ENCODE results near the gene DCLK1.

GRCh38 chr13:35744144-35744543 lies 387.0 kb downstream of the DCLK1 start:
- TF ChIP-seq POLR2AphosphoS5 (IDR thresholded peaks at IDR 0.05; ENCODE audit: low read depth), result no peak
- TF ChIP-seq, protein P1, sequence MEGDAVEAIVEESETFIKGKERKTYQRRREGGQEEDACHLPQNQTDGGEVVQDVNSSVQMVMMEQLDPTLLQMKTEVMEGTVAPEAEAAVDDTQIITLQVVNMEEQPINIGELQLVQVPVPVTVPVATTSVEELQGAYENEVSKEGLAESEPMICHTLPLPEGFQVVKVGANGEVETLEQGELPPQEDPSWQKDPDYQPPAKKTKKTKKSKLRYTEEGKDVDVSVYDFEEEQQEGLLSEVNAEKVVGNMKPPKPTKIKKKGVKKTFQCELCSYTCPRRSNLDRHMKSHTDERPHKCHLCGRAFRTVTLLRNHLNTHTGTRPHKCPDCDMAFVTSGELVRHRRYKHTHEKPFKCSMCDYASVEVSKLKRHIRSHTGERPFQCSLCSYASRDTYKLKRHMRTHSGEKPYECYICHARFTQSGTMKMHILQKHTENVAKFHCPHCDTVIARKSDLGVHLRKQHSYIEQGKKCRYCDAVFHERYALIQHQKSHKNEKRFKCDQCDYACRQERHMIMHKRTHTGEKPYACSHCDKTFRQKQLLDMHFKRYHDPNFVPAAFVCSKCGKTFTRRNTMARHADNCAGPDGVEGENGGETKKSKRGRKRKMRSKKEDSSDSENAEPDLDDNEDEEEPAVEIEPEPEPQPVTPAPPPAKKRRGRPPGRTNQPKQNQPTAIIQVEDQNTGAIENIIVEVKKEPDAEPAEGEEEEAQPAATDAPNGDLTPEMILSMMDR (IDR thresholded peaks at IDR 0.05; ENCODE audit: insufficient read depth, low read length), result no peak
- no peak for TF ChIP-seq GABPA (IDR thresholded peaks at IDR 0.05; ENCODE audit: low read depth)
- no peak for TF ChIP-seq REST (IDR thresholded peaks at IDR 0.05; ENCODE audit: insufficient replicate concordance, low read depth)
- TF ChIP-seq SPI1 (IDR thresholded peaks at IDR 0.05; ENCODE audit: borderline replicate concordance, low read depth), result no peak
